H54 (cell line): Measurements from ENCODE around the gene GTF2A1L.

ENCODE experiments used
- DNase-seq: peaks from one replicate; pipeline ENCODE4 v3.0.0; 2011; ENCODE audit warnings: low spot score, mixed read lengths; ENCODE audit not compliant: insufficient read length
- FAIRE-seq: peaks from 3 replicates; lab custom pipeline; 2011; peaks lifted over from hg19 to GRCh38; lab: Jason Lieb, UNC
- POLR2A ChIP-seq: IDR thresholded peaks from 2 replicates; pipeline ENCODE4 v1.6.1; 2011; ENCODE audit warnings: low read depth, mild to moderate bottlenecking, low read length

GTF2A1L gene

GRCh38 chr2:48617618-48618017 is at the start of gene GTF2A1L:
Gene GTF2A1L (plus strand): TSS chr2:48617856. CDS start chr2:48617875, 19 bp downstream.
- no peak for TF ChIP-seq POLR2A
- no peak for DNase-seq
- no peak for FAIRE-seq

GRCh38 chr2:48568547-48568946 is 49.1 kb upstream of the GTF2A1L start:
- no peak for DNase-seq
- no peak for TF ChIP-seq POLR2A
- FAIRE-seq = no peak

GRCh38 chr2:48569433-48569832 is 48.2 kb upstream of the GTF2A1L start:
- TF ChIP-seq POLR2A = no peak
- FAIRE-seq = no peak

GRCh38 chr2:48572816-48573215 is 44.8 kb upstream of the GTF2A1L start:
- DNase-seq (no peak), FAIRE-seq (no peak)
- TF ChIP-seq POLR2A = no peak

More at GRCh38 chr2:48569433-48569832, 48.2 kb upstream of the GTF2A1L start:
- DNase-seq = no peak

- DNase-seq = no peak
- FAIRE-seq = no peak
- TF ChIP-seq POLR2A = no peak
Measured at GRCh38 chr2:48574353-48575287, 43.0 kb upstream of the GTF2A1L start.

- FAIRE-seq (no peak), DNase-seq (no peak)
- no peak for TF ChIP-seq POLR2A
Measured at GRCh38 chr2:48578313-48578712, 39.3 kb upstream of the GTF2A1L start.

GRCh38 chr2:48583961-48584360 is 33.7 kb upstream of the GTF2A1L start:
- no peak for FAIRE-seq
- no peak for TF ChIP-seq POLR2A
- DNase-seq = no peak

- no peak for DNase-seq
- no peak for TF ChIP-seq POLR2A
- FAIRE-seq = no peak
Measured at GRCh38 chr2:48584551-48584950, 33.1 kb upstream of the GTF2A1L start.

- no peak for TF ChIP-seq POLR2A
- FAIRE-seq (no peak), DNase-seq (no peak)
Measured at GRCh38 chr2:48586433-48586832, 31.2 kb upstream of the GTF2A1L start.

GRCh38 chr2:48587560-48587959 is 30.1 kb upstream of the GTF2A1L start:
- DNase-seq = no peak
- no peak for TF ChIP-seq POLR2A
- FAIRE-seq = no peak

- DNase-seq = no peak
- no peak for FAIRE-seq
- TF ChIP-seq POLR2A = no peak
Measured at GRCh38 chr2:48587961-48588360, 29.7 kb upstream of the GTF2A1L start.

GRCh38 chr2:48588745-48589144 is 28.9 kb upstream of the GTF2A1L start:
- FAIRE-seq (no peak), DNase-seq (no peak)
- TF ChIP-seq POLR2A = no peak

GRCh38 chr2:48589170-48589767 is 28.4 kb upstream of the GTF2A1L start:
- TF ChIP-seq POLR2A = no peak
- DNase-seq (peak; percentile 17), FAIRE-seq (peak; percentile 68)

- no peak for FAIRE-seq
- TF ChIP-seq POLR2A = no peak
- no peak for DNase-seq
Measured at GRCh38 chr2:48590017-48590416, 27.6 kb upstream of the GTF2A1L start.
